GM12801 (cell line): ENCODE results near the gene SYNJ1.

Experiments used
- CTCF ChIP-seq: IDR thresholded peaks from one replicate; pipeline ENCODE4 v1.5.1; 2011; ENCODE audit warnings: control low read depth; ENCODE audit not compliant: insufficient read length; ENCODE audit errors: extremely low read depth

SYNJ1 gene

GRCh38 chr21:32713726-32714125 lies 14.1 kb downstream of the SYNJ1 start:
- no peak for TF ChIP-seq CTCF

GRCh38 chr21:32712641-32713040 lies 15.2 kb downstream of the SYNJ1 start:
- TF ChIP-seq CTCF: no peak

- no peak for TF ChIP-seq CTCF
Observed at GRCh38 chr21:32712043-32712442, 15.8 kb downstream of the SYNJ1 start.

- TF ChIP-seq CTCF: no peak
Observed at GRCh38 chr21:32710987-32711386, 16.8 kb downstream of the SYNJ1 start.

GRCh38 chr21:32710069-32710784 lies 17.6 kb downstream of the SYNJ1 start:
- no peak for TF ChIP-seq CTCF

- no peak for TF ChIP-seq CTCF
Observed at GRCh38 chr21:32708069-32708468, 19.7 kb downstream of the SYNJ1 start.

- TF ChIP-seq CTCF: no peak
Observed at GRCh38 chr21:32705901-32706300, 21.9 kb downstream of the SYNJ1 start.

GRCh38 chr21:32705139-32705538 lies 22.7 kb downstream of the SYNJ1 start:
- TF ChIP-seq CTCF: no peak
